NCI-H748 (cell line): ENCODE results near the gene ATP6V0C.
A peak's percentile ranks its signal among the peaks of the same experiment; 100 is the strongest.

Experiments
- DNase-seq: peaks from one replicate; lab custom pipeline; 2025; ENCODE audit not compliant: unreplicated experiment; lab: John Stamatoyannopoulos, UW

Gene ATP6V0C

DNA sequence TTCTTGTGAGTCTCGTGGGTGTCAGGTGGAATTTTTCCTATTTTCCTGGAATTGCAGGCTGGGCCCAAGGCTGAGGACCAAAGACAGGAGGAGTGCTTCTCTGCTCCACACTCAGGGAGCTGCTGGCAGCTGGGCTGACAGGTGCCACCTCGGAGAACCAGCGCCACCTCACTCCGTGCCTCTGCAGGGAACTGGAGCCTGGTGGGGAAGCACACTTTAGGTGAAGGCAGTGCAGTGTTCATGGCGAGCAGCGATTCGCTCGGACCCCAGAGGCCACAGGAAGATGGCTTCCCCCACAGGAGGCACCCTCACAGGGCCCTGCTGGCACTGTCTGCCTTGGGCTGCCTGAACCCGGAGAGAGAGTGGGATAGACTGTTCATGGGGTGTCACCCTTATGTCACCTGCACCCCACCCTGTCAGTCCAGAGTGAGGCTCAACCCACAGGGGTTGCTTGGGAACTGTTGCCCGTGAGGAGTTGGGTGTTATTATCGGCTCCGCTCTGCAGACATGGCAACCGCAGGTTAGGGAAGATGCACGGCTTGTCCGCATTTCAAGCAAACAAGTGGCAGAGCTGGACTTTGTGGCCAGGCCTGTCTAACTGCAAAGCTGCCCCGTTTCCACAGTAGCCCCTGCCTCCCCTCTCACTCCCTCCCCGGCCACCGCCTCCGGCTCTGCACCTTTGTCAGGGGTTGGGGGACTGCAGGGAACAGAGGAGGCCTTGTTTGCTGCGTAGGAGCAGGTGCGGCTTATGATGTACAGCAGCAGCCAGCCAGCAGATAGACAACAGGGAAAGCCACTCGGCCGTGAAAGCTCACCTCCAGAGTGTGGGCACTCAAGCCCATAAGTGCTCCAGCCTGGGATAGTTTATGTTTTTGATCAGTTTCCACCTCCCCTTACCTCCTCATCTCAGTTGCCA is 23.3 kb upstream of the ATP6V0C start:
- DNase-seq: no peak

DNA sequence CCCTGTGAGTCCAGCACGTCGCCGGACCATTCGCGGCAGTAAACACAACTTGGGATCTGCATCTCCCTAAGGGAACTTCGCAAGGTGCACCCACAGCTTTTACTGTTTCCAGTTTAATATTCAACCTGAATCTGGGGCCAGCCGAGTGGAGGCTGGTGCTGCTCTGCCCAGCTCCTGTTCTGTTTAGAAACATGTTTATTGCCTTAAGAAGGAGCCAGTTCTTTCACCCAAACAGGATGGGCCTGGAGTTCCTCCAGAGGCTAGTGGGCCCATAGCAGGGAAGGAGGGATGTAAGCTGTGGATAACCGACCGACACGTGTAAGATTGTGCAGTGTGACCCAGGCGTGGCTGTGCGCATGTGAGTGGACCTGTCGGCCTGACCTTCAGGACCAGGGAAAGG is 21.5 kb upstream of the ATP6V0C start:
- no peak for DNase-seq

DNA sequence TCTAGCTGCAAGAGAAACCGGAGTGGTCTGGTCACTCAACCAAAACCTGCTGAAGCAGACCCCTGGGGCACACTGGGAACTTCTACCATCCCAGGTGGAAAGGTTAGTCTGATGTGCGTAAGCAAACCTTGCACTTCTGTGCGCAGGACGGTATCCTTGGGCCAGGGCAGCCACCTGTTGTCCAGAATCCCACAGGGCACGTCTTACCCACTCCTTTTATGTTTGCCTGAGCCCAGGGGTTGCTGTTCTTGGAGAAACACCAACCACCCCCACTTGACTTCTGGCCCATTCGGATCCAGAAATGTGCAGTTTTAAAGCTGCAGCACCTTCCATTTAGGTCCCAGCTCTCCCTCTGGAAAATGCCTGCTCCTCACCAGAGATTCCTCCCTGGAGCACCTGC is 20.1 kb upstream of the ATP6V0C start:
- DNase-seq: no peak

DNA sequence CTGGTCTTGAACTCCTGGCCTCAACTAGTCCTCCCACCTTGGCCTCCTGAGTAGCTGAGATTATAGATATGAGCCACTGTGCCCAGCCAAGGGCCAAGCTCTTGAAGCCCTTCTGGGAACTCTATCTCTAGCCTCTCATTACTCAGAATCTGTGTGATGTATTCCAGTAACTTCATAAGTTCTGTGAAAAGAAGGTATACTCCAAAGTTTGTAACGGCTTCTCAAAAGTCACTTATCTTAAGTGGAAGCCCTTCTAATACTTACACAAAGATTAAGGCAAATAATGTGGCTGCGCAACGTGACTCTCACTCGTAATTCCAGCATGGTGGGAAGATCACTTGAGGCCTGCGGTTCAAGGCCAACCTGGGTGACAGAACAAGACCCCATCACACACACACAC is 19.1 kb upstream of the ATP6V0C start:
- no peak for DNase-seq

DNA sequence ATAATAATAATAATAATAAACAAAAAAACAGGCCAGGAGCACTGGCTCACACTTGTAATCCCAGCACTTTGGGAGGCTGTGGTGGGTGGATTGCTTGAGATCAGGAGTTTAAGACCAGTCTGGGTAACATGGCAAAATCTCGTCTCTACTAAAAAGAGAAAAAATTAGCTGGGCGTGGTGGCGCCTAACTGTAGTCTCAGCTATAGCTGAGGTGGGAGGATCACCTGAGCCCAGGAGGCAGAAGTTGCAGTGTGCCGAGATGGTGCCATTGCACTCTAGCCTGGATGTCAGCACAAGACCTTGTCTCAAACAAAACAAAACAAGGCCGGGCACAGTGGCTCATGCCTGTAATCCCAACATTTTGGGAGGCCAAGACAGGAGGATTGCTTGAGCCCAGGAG is 18.7 kb upstream of the ATP6V0C start:
- DNase-seq: no peak

DNA sequence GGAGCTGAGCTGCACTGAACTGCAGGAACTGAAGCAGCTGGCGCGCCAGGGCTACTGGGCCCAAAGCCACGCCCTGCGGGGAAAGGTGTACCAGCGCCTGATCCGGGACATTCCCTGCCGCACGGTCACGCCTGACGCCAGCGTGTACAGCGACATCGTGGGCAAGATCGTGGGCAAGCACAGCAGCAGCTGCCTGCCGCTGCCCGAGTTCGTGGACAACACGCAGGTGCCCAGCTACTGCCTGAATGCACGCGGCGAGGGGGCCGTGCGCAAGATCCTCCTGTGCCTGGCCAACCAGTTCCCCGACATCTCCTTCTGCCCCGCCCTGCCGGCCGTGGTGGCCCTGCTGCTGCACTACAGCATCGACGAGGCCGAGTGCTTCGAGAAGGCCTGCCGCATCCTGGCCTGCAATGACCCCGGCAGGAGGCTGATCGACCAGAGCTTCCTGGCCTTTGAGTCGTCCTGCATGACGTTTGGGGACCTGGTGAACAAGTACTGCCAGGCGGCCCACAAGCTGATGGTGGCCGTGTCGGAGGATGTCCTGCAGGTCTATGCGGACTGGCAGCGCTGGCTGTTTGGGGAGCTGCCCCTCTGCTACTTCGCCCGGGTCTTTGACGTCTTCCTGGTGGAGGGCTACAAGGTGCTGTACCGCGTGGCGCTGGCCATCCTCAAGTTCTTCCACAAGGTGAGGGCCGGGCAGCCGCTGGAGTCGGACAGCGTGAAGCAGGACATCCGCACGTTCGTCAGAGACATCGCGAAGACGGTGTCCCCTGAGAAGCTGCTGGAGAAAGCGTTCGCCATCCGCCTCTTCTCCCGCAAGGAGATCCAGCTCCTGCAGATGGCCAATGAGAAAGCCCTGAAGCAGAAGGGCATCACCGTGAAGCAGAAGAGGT is 17.3 kb upstream of the ATP6V0C start:
- DNase-seq: no peak

DNA sequence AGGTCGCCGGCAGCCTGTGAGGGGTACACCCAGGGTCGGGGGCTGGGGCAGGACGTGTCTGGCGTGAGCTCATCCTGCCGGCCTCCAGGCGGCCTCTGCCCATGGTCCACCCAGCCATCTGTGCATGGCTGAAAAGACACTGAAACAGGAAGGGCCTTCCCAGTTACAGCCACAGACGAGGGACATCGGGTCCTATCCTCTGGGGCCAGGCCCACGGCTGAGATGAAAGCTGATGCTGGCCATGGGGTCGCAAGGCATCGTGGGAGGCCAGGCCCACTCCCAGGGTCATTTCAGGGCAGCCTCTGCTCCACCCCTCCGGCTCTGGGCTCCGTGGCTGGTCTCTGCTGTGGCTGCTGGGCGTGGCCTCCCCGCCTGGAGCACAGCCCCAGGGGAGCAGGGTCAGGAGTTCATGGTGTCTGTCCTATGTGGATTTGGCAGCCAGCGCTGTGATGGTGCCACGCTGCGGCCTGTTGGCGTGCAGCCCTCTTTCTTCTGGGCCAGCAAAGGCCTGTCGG is 16.6 kb upstream of the ATP6V0C start:
- no peak for DNase-seq

DNA sequence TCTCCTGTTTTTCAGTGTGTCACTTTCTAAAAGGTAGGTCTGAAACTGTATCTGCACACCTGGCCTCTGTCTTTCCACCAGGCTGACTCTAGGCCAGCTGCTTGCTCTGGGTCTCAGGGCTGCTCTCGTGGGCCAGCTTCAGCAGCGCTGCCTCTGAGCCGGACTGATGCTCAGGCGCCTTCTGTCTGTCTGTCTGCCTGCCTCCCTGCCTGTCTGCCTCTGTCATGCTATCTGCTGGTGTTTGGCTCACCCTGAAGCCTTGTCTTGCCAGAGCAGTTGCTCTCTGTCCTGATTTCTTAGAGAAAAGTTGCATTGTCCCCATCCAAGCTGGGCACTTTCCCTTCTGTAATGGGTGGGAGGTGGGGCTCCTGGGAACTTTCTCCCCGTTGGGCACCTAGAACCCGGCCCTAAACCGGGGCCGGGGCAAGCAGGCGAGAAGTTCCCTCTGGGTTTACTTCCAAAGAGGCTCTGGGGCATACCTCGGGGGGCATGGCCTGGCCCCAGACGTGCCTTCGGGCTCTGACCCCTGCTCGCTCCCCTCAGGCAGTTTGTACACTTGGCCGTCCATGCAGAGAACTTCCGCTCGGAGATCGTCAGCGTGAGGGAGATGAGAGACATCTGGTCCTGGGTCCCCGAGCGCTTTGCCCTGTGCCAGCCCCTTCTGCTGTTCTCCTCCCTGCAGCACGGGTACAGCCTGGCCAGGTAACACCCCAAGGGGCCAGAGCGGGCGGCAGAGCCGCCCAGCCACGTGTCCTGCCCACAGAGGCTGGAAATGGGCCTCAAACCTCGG is 15.9 kb upstream of the ATP6V0C start:
- no peak for DNase-seq

DNA sequence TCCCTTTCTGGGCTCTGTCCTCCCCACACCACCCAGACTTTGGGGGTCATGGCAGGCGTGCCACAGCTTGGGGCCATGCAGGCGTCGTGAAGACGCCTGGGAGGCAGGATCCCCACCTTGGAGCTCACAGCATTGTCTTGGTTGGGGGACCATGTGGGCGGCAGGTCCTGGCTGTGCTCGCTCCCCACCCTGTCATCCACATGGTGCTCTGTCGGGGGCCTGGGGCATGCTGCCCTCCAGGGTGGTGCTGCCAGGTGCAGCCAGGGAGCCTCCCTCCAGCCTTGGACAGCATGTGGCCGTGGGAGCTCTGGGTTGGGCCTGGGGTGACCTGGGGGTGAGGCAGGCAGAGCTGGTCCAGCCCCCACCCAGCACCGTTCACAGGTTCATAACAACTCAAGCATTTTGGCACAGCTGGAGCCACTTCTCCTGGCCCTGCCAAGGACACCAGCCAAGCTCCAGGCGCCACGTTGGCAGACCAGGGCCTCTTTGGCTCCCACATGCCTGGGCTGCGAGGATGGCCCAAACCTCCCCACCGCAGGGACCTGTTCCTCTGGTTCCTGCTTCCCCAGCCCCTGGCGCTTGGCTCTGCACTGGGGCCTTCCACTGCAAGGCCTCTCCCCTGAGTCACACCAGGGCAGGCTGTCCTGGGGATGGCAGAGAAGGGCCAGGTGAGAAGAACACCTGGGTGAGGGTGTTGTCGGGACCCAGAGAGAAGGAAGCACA is 15.1 kb upstream of the ATP6V0C start:
- DNase-seq: no peak

DNA sequence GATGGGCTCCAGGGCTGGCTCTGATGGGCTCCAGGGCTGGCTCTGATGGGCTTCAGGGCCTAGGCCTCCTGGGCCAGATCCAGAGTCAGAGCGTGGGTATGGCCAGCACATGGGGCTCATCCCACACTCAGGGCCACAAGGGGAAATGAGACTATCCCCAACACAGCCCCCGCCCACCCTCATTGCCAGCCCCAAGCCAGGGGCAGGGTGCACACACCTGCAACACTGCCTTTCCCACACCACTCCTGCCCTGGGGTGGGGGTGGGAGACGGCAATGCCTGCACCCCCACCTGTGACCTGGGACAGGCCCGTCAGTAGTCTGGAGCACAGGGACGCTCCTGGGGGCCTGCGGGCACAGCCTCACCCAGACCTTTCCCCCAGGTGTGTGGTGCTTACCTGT is 14.3 kb upstream of the ATP6V0C start:
- DNase-seq: no peak

DNA sequence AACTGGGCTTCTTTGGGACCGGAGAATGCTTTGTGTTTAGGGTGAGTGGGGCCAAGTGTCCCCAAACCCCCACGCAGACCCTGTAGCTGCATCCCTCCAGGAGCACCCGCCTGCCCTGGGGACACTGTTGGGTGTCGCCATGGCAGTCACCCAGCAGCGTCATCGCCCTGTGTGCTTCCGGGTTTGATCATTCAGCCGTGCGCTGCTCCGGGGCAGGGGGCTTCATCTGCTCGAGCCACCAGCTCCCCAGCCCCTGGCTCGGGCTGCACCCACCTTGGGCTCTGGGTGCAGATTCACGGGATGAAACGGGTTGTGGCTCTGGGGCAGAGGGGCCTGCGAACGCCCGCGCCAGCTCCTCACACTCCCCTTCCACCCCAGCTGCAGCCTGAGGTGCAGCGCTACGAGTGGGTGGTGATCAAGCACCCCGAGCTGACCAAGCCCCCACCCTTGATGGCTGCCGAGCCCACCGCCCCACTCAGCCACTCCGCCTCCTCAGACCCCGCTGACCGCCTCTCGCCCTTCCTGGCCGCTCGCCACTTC is 13.8 kb upstream of the ATP6V0C start:
- no peak for DNase-seq

DNA sequence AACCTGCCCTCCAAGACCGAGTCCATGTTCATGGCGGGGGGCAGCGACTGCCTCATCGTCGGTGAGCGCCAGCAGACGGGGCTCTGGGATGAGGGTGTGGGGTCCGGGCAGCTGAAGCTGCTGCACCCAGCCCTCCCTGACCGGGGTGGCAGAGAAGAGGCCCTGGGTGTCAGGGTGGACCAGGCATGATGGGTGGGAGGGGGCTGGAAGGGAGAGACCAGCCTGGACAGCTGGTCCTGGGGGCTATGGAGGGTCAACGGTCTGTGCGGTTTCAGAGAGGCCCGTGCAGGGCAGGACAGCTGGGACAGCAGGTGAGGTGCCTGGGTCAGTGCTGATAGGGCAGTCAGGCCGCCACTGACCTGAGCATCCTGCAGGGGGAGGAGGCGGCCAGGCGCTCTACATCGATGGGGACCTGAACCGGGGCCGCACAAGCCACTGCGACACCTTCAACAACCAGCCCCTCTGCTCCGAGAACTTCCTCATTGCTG is 13.3 kb upstream of the ATP6V0C start:
- DNase-seq: no peak

DNA sequence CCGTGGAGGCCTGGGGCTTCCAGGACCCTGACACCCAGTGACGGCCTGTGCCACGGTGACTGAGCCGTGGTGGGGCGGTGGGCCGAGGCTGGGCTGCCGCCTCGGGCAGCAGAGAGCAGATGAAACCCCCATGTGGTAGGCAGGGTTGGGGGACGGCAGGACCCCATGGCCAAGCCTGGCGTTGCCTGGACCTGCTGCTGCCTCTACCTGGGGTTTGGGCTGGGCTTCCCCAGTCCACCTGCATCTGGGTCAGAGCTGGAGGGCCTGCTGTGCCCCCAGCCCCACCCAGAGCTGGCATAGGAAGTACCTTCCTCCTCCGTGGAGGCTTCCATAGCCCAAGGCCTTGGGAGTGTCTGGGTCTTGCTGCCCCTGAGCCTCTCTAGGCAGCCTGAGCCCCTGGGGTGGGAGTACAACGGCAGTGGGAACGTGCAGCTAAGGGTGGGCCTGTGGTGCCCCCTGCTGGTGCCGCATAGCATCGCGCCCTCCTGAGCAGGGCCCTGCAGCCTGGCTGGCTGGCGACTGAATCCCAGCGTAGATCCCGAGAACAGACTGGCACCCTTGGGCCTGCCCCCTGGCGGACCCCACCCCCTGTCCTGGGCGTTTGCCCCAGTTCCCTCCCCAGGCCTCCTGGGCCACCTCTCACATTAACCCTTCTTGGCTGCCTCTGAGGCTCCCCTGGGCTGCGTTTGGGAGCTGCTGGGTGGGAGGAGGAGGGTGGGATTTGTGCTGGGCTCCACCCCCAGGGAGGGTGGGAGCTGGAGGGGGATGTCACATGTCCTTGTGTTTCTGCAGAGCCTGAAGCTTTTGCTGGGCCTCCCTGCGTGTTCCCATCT is 12.6 kb upstream of the ATP6V0C start:
- DNase-seq: peak; percentile 67

DNA sequence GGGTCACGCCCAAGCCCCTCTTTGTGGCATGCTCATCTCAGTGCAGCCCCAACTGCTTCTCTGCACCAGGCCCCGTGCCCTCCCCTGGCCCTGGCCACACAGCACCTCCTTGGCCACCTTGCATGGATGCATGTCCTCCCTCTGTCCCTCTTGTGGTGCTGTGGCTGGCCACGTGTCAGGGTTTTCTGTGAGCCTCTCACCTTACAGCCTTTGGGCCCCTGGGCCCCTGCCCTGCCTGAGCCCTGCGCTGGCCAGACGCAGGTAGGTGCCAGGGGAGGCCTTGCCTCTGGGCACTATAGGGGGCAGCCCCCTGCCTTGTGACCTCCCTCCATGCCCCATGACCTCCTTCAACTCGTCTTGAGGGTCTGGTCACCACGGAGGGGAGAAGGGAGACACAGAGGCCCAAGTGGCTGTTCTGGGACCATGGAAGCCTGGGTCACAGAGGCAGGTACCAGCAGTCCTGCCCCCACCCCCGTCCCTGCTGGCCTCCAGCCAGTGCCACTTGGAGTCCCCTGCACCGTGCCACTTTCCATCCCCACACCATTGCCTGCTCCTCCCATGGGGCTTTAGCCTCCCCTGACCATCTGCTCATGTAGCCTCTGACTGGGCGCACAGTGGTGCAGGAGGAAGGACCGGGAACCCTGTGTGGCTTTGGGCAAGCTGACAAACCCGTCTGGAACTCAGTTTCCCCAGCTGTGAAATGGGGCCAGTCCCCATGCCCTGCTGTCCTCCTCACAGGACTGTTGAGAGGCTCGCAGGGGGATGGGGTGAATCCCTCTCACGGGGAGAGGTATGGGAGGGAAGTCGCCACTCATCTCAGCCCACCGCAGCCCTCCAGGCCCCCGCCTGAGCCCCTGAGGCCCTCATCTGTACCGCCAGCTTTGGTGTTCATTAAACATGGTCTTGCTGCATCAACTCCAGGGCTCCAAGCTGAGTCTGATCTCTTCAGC is 11.5 kb upstream of the ATP6V0C start:
- DNase-seq: no peak

DNA sequence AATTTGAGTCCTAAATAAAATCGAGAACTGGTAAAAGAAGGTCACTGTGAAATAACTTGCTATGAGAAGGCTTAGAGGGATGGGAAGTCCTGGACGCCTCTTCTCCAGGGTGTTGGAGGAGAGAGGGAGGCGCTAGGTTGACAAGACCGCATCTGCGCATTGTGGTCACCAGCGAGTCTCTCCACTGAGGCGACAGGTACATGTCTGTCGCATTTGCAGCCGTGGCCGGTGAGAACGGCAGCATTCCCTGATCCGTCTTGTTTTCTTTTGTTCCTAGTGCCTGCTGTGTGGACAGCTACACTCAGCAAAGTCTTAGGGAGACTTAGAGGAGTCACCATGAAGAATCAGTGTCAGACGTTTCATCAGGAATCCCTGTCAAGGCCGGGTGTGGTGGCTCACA is 8.1 kb upstream of the ATP6V0C start:
- DNase-seq: no peak

DNA sequence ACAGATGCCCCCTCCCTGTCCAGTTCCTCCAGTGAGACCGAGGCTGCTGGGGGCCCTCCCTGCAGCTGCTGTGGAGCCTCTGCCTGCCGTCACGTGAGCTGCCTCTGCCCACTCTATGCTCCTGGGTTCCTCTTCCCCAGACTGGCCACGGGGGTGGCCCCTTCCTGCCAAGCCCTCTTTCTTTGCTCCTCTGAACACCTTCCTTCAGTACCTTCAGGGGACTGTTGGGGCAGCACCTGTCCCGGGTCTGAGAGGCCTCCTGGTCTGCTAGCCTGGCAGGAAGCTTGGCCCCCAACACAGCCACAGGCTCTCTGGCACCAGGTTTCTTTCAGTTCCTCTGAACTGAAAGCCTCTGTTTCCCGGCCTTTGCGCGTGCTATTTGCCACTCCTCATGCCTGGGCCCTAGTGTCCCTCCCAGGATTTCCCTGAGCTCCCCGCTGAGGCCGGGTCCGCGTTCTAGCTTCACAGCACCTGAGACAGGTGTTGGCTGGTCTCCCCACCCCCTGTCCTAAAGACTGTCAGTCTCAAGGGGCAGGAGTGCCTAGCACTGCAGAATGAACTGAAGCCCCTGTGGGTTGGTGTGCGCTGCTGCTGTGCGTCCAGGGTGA is 6.6 kb upstream of the ATP6V0C start:
- no peak for DNase-seq

DNA sequence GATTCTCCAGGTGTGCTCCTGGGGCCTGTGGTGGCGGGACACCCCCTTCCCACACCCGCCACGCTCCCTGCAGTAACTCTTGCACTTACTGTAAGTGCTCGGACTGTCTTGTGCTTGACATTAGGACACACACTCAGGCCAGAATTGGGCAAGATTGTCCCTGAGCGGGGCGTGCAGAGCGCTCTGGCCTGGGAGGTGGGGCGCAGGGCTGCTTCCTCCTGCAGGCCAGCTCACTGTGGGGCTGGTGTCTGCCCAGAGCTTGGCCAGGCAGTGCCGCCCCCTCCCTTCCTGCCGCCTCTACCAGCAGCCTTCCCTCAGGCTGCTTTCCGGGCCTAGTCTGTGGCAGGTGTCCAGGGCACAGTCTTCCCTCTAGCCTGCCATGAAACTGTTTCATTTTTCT is 6.1 kb upstream of the ATP6V0C start:
- DNase-seq: no peak
